HepG2 (cell line): ENCODE results near the gene FAM3C. TPM values are rescaled to one million over a fixed set of nuclear protein-coding genes. Genes with fewer than 3 reads are reported as not detected.

Source experiments
- ATAC-seq: fragments of 200-7000 bp; cut with Tn5 transposase; 3 replicates; pipeline ENCODE4 v1.9.1; 2020; ENCODE audit warnings: mild to moderate bottlenecking, moderate library complexity
- BruUV-seq: library from RNA; stranded (reverse); fragments of 400-500 nt; replicated peaks from 2 replicates; lab custom pipeline; 2021; lab: Mats Ljungman, UMichigan
- CTCF ChIA-PET: fragments of 300-600 bp; formaldehyde crosslinking; extraction: SDS; loops from one replicate; lab custom pipeline; 2021; ENCODE audit warnings: low total read pairs, inconsistent platforms, low intra/inter-chr PET ratio; lab: Yijun Ruan, JAX
- POLR2A ChIA-PET: fragments of 350-600 bp; sonication (Branson Sonifier 250); formaldehyde crosslinking; loops from one replicate; lab custom pipeline; 2020; ENCODE audit warnings: antibody characterized with exemption, inconsistent platforms; lab: Yijun Ruan, JAX
- DNase-seq: peaks from one replicate; pipeline ENCODE4 v3.0.0-alpha.2; 2015; ENCODE audit warnings: low spot score
- FAIRE-seq: peaks from 3 replicates; lab custom pipeline; 2011; peaks lifted over from hg19 to GRCh38; lab: Jason Lieb, UNC
- H2AFZ ChIP-seq: one replicate; pipeline ENCODE4 v1.6.1; 2011; ENCODE audit warnings: low read length, inconsistent platforms
- H3K27ac ChIP-seq: fragments of 300-600 bp; 3 replicates; pipeline ENCODE4 v1.8.0; 2011; ENCODE audit warnings: mixed run types, mild to moderate bottlenecking, mixed read lengths, low read length, inconsistent platforms; ENCODE audit not compliant: insufficient read depth; ENCODE audit errors: extremely low read length
- H3K27me3 ChIP-seq, 2 experiments: fragments of 200-600 bp in 1 of 2; 2 replicates in 1 of 2; 3 replicates in 1 of 2; pipeline versions ENCODE4 v1.6.0 to v1.8.0; 2011; ENCODE audit warnings: low read length in 2 of 2, mild to moderate bottlenecking in 2 of 2, moderate library complexity in 2 of 2, inconsistent platforms in 1 of 2; ENCODE audit not compliant: insufficient read depth in 2 of 2, control insufficient read depth in 1 of 2
- H3K36me3 ChIP-seq, 2 experiments: fragments of 200-600 bp in 1 of 2; replicated peaks in 1 of 2; 2 replicates in 1 of 2; 3 replicates in 1 of 2; pipeline versions ENCODE4 v1.5.1 to v1.8.0; 2011; ENCODE audit warnings: low read length in 2 of 2, inconsistent platforms in 1 of 2; ENCODE audit not compliant: insufficient read depth in 2 of 2, control insufficient read depth in 1 of 2
- H3K4me1 ChIP-seq: 2 replicates; pipeline ENCODE4 v1.5.1; 2012; ENCODE audit warnings: low read length, inconsistent platforms; ENCODE audit not compliant: insufficient read depth
- H3K4me2 ChIP-seq: 2 replicates; pipeline ENCODE4 v1.6.0; 2011; ENCODE audit warnings: low read depth, low read length, inconsistent platforms
- H3K4me3 ChIP-seq, 3 experiments: fragments of 200-600 bp in 1 of 3; sonication (generic), shearing (Covaris generic) in 1 of 3; replicated peaks in 1 of 3; 2 replicates each; pipeline ENCODE4 v1.5.1; 2011 to 2016; ENCODE audit warnings: low read length in 3 of 3, inconsistent platforms in 2 of 3, low read depth in 2 of 3, mild to moderate bottlenecking in 2 of 3, control low read depth in 1 of 3, mixed read lengths in 1 of 3; ENCODE audit not compliant: insufficient read depth in 1 of 3
- H3K79me2 ChIP-seq: one replicate; pipeline ENCODE4 v1.6.1; 2011; ENCODE audit warnings: low read length, inconsistent platforms; ENCODE audit not compliant: insufficient read depth
- H3K9ac ChIP-seq: 2 replicates; pipeline ENCODE4 v1.6.0; 2011; ENCODE audit warnings: mild to moderate bottlenecking, low read depth, low read length, inconsistent platforms; ENCODE audit not compliant: insufficient read depth
- H3K9me3 ChIP-seq: 2 replicates; pipeline ENCODE4 v1.5.1; 2012; ENCODE audit warnings: mild to moderate bottlenecking, low read length
- H4K20me1 ChIP-seq: 2 replicates; pipeline ENCODE4 v1.6.0; 2011; ENCODE audit warnings: inconsistent platforms, mild to moderate bottlenecking, low read length, moderate library complexity; ENCODE audit not compliant: insufficient read depth
- HMG20B ChIP-seq: conservative IDR thresholded peaks from 2 replicates; pipeline ENCODE4 v1.6.1; 2016; ENCODE audit warnings: missing genetic modification reagents, missing compliant biosample characterization
- HNRNPH1 ChIP-seq: fragments of 200-400 bp; formaldehyde crosslinking; optimal IDR thresholded peaks from 2 replicates; pipeline ENCODE3; 2017; ENCODE audit warnings: mild to moderate bottlenecking, low read depth, low read length
- KLF9 ChIP-seq: IDR thresholded peaks from 2 replicates; pipeline ENCODE4 v1.6.1; 2016; ENCODE audit warnings: low read depth
- MED1 ChIP-seq: sonication (generic); formaldehyde crosslinking; IDR thresholded peaks from 2 replicates; pipeline ENCODE4 v1.4.0; 2020; ENCODE audit warnings: missing genetic modification reagents
- NCOA2 ChIP-seq: sonication (generic); formaldehyde crosslinking; IDR thresholded peaks from 2 replicates; pipeline ENCODE4 v1.8.0; 2022; ENCODE audit warnings: inconsistent platforms
- SALL2 ChIP-seq: sonication (generic); formaldehyde crosslinking; IDR thresholded peaks from 2 replicates; pipeline ENCODE4 v1.8.1; 2023; ENCODE audit warnings: mild to moderate bottlenecking, missing genetic modification reagents, inconsistent platforms
- TEAD2 ChIP-seq: sonication (generic); formaldehyde crosslinking; IDR thresholded peaks from 2 replicates; pipeline ENCODE4 v1.9.0; 2021; ENCODE audit warnings: missing genetic modification reagents
- ZBTB7A ChIP-seq: sonication (generic); formaldehyde crosslinking; IDR thresholded peaks from 2 replicates; pipeline ENCODE4 v1.8.0; 2022; ENCODE audit warnings: mild to moderate bottlenecking, missing genetic modification reagents
- ZNF232 ChIP-seq: sonication (generic); formaldehyde crosslinking; IDR thresholded peaks from 2 replicates; pipeline ENCODE4 v1.4.0; 2020; ENCODE audit warnings: missing genetic modification reagents, borderline replicate concordance
- ZNF274 ChIP-seq: sonication (generic); formaldehyde crosslinking; IDR thresholded peaks from 2 replicates; pipeline ENCODE4 v1.5.1; 2020; ENCODE audit warnings: mild to moderate bottlenecking, missing genetic modification reagents
- ZNF558 ChIP-seq: sonication (generic); formaldehyde crosslinking; IDR thresholded peaks from 2 replicates; pipeline ENCODE4 v1.9.0; 2022; ENCODE audit warnings: mild to moderate bottlenecking, missing genetic modification reagents, borderline replicate concordance
- ZNF616 ChIP-seq: sonication (generic); formaldehyde crosslinking; IDR thresholded peaks from 2 replicates; pipeline ENCODE4 v1.5.0; 2020; ENCODE audit warnings: low read depth, mild to moderate bottlenecking, missing genetic modification reagents
- ZNF772 ChIP-seq: sonication (generic); formaldehyde crosslinking; IDR thresholded peaks from 2 replicates; pipeline ENCODE4 v1.5.0; 2020; ENCODE audit warnings: mild to moderate bottlenecking, missing genetic modification reagents
- ZNF878 ChIP-seq: sonication (generic); formaldehyde crosslinking; IDR thresholded peaks from 2 replicates; pipeline ENCODE4 v1.8.1; 2023; ENCODE audit warnings: mild to moderate bottlenecking, missing genetic modification reagents, moderate library complexity
- WGBS: methylation state at CpG from one replicate; pipeline ENCODE4 v1.1.6; 2017; ENCODE audit warnings: low lambda C conversion rate; 5-methylcytosine and 5-hydroxymethylcytosine counted together
- in situ Hi-C: cut with HindIII; loops from 2 replicates; pipeline ENCODE4 v1.10.0; 2017; ENCODE audit warnings: low pct_unique_long_range_greater_than_20kb; ENCODE audit not compliant: extremely low pct_ligation_motif_present
- intact Hi-C: fragments of 100-400 bp; cut with micrococcal nuclease; formaldehyde crosslinking; loops from one replicate; pipeline ENCODE4 v1.10.0; 2022; ENCODE audit not compliant: unreplicated experiment
- polyA plus RNA-seq, 8 experiments: library from polyadenylated mRNA; depleted of rRNA in 3 of 8; stranded (reverse) in 7 of 8; unstranded in 1 of 8; fragments of >200 nt; fragmentation: Illumina TruSeq in 4 of 8; extraction: Trizol in 4 of 8; gene quantifications; 2 replicates each; pipeline versions ENCODE4 v1.2.1 to v1.2.3, GENCODE V29; 2011 to 2016; ENCODE audit warnings: low read depth in 4 of 8, missing spikeins in 1 of 8, mixed read lengths in 1 of 8; ENCODE audit not compliant: insufficient read depth in 1 of 8
- total RNA-seq, 5 experiments: library from RNA; depleted of rRNA; stranded (reverse); fragments of >200 nt; fragmentation: Illumina TruSeq; extraction: Trizol; gene quantifications; 2 replicates each; pipeline ENCODE4 v1.2.3, GENCODE V29; 2016; ENCODE audit warnings: low read depth in 1 of 5

Gene FAM3C
- total and polyA plus RNA-seq, 2 of the 13 experiments (the other 11 are each of a cell fraction or from before 2014, with no cell fraction given): 14.6 to 16.0 TPM

GRCh38 chr7:121331574-121331973, 64.5 kb downstream of the FAM3C start:
- Histone ChIP-seq H2AFZ (no peak overlapping the region), H3K9me3 (no peaks in the 10 kb centered on the region), H3K4me3 (no peak overlapping the region), H3K4me2 (no peak overlapping the region), H3K79me2 (no peaks in the 10 kb centered on the region), H3K9ac (no peak overlapping the region), H3K27ac (no peak overlapping the region), H3K27me3 (peaks cover 3 to 53% of the 10 kb centered on the region in 2 experiments; a peak in 3 of 5 replicates), H4K20me1 (no peaks in the 10 kb centered on the region), H3K36me3 (no peaks in the 10 kb centered on the region), H3K4me1 (peaks cover 4% of the 10 kb centered on the region; the same call in 1 of the 2 replicates)
- intact Hi-C loops (no loop called here), in situ Hi-C loops (no loop called here)
- TF ChIP-seq ZNF878 (CRISPR knock-in tag) (no peak), ZNF558 (CRISPR knock-in tag) (no peak), NCOA2 (CRISPR knock-in tag) (no peak), HMG20B (CRISPR knock-in tag) (no peak), TEAD2 (no peak), ZNF232 (no peak), MED1 (CRISPR knock-in tag) (no peak), ZNF616 (CRISPR knock-in tag) (no peak), SALL2 (CRISPR knock-in tag) (no peak), ZBTB7A (CRISPR knock-in tag) (no peak), HNRNPH1 (no peak)
- BruUV-seq: no TSS peak
- DNase-seq: no peak
- ChIA-PET CTCF (no interaction called here), POLR2A (no interaction called here)
- 3% methylated on average over 5 of the region's 5 CpGs for WGBS
- FAIRE-seq: no peak
- no peak for ATAC-seq

- 47% methylated on average over 4 of the region's 4 CpGs for WGBS
- H3K27me3 ChIP-seq: peaks cover 3 to 56% of the 10 kb centered on the region in 2 experiments; a peak in 3 of 5 replicates
- POLR2A ChIA-PET: no interaction called here
Measured at GRCh38 chr7:121331048-121331447, 65.1 kb downstream of the FAM3C start.

More at GRCh38 chr7:121331048-121331447, 65.1 kb downstream of the FAM3C start:
- Histone ChIP-seq H2AFZ (no peak overlapping the region), H4K20me1 (no peaks in the 10 kb centered on the region), H3K9me3 (no peaks in the 10 kb centered on the region), H3K4me3 (no peak overlapping the region), H3K9ac (no peak overlapping the region), H3K4me2 (no peak overlapping the region), H3K4me1 (peaks cover 4% of the 10 kb centered on the region; the same call in 1 of the 2 replicates), H3K36me3 (no peaks in the 10 kb centered on the region), H3K27ac (no peak overlapping the region), H3K79me2 (no peaks in the 10 kb centered on the region)
- BruUV-seq: no TSS peak
- ATAC-seq (no peak), FAIRE-seq (no peak), DNase-seq (no peak)
- CTCF ChIA-PET: no interaction called here
- in situ Hi-C loops: no loop called here
- intact Hi-C loops: no loop called here
- no peak for TF ChIP-seq ZNF274
- TF ChIP-seq KLF9 (CRISPR knock-in tag): no peak
- TF ChIP-seq ZNF772 (CRISPR knock-in tag): no peak
